B cell (primary cell): Measurements from ENCODE around the gene DEAF1.

Experiments
- EZH2 ChIP-seq: IDR thresholded peaks from 2 replicates; pipeline ENCODE4 v1.6.1; 2012; ENCODE audit warnings: borderline replicate concordance, low read depth, mild to moderate bottlenecking, moderate library complexity, low read length; ENCODE audit not compliant: insufficient read depth, poor library complexity, severe bottlenecking
- TF ChIP-seq, protein P1 (sequence below): fragments of 200-600 bp; IDR thresholded peaks from one replicate; pipeline ENCODE4 v1.8.0; 2022; ENCODE audit warnings: antibody characterized with exemption, mild to moderate bottlenecking

DNA sequence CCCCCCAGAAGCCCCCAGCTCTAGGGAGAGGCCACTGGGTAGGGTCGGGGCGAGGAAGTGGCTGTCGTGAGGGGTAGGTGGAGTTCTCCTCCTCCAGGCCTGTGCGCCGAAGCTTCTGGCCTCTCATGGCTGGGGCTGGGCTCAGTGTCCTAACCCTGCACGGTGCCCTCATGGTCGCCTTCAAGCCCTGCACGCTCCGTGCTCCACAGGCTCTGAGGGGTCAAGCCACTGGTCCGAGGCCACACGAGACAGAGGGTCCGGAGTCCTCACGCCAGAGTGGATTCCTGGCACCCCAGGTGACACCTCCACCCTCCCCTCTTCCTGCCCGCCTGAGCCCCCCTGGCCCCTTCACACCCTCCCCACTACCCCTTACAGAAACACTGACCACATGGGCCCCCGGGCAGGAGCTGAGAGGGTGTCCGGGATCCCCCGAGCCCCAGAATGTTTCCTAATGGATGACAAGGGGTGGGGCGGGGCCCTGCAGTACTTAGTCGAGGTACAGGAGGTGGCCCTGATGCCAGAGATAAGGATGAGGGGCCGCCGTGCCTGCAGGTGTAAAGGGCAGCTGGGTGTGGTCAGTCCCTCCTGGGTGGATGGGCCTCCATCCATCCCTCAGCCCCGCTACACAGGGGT, 69.3 kb downstream of the DEAF1 start:
- TF ChIP-seq, protein P1, sequence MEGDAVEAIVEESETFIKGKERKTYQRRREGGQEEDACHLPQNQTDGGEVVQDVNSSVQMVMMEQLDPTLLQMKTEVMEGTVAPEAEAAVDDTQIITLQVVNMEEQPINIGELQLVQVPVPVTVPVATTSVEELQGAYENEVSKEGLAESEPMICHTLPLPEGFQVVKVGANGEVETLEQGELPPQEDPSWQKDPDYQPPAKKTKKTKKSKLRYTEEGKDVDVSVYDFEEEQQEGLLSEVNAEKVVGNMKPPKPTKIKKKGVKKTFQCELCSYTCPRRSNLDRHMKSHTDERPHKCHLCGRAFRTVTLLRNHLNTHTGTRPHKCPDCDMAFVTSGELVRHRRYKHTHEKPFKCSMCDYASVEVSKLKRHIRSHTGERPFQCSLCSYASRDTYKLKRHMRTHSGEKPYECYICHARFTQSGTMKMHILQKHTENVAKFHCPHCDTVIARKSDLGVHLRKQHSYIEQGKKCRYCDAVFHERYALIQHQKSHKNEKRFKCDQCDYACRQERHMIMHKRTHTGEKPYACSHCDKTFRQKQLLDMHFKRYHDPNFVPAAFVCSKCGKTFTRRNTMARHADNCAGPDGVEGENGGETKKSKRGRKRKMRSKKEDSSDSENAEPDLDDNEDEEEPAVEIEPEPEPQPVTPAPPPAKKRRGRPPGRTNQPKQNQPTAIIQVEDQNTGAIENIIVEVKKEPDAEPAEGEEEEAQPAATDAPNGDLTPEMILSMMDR = no peak
- TF ChIP-seq EZH2 = no peak
